Spleen (tissue), 7 donors: ENCODE results near the gene CREB3L4.

Experiments used
- CTCF ChIP-seq, 11 experiments: fragments of 200-600 bp in 7 of 11; fragments of 450-650 bp in 4 of 11; sonication (generic) in 4 of 11; IDR thresholded peaks in 8 of 11; conservative IDR thresholded peaks in 3 of 11; 1 replicate in 7 of 11; 2 replicates in 4 of 11; pipeline versions ENCODE4 v1.4.0 to v1.8.0; 2016 to 2021; ENCODE audit warnings: antibody characterized with exemption in 11 of 11, inconsistent platforms in 4 of 11, mild to moderate bottlenecking in 1 of 11
- POLR2A ChIP-seq, 3 donors: fragments of 450-650 bp; IDR thresholded peaks; one replicate each; pipeline ENCODE4 v1.5.1; 2017; ENCODE audit warnings: antibody characterized with exemption in 3 of 3, mild to moderate bottlenecking in 1 of 3
- POLR2AphosphoS5 ChIP-seq, 3 donors: sonication (generic); formaldehyde crosslinking; IDR thresholded peaks; one replicate each; pipeline ENCODE4 v1.5.1; 2017; ENCODE audit warnings: antibody characterized with exemption in 3 of 3
- donor health status: DM: no; HTN: no; CAD: no; lungs with moderate emphysema.
- donor health status: DM: no; HTN: no; CAD: no.
- donor health status: DM: no; HTN: no; CAD: no.

- TF ChIP-seq CTCF (IDR thresholded peaks at IDR 0.05 in 8 of 11, conservative IDR thresholded peaks at IDR 0.05 in 3 of 11) (no peak), POLR2AphosphoS5 (IDR thresholded peaks at IDR 0.05) (no peak), POLR2A (IDR thresholded peaks at IDR 0.05) (no peak)
Measured at GRCh38 chr1:153991806-153992205, 24.1 kb downstream of the CREB3L4 start.
